ENCODE data around the gene ERFE.

DNA sequence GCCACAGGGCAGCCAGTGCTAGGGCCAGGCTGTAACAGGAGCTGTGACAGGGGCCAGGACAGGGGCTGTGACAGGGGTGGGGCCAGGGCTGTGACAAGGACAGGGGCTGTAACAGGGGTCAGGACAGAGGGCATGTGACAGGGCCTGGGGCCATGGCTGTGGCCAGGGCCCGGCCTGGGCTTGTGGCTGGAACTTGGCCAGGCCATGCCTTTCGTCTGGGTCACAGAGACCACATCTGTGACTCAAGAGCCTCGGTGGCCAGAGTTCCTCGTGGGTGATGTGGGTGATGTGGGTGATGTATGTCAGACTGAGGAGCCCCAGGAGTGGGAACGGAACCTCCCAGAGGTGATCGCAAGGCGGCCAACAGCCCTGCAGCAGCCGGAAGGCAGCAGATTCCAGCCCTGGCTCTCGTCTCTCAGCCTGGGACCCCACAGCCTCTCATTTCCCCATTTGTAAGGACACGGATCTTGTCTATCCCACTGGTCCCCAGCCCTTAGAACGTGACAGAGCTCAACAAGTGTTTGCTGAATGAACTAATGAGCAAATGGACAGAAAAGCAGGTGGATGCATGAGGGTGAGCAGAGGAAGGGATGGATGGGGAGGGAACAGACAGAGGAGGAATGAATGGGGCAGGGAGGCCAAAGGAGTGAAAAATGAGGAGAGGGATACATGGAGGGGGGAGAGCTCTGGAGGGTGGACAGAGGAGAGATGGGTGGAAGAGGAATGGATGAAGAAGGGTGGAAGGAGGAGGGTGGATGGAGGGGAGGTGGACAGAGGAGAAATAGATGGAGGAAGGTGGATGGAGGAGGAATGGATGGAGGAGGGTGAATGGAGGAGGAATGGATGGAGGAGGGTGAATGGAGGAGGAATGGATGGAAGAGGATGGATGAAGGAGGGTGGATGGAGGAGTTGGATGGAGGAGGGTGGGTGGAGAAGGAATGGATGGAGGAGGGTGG, 41.3 kb upstream of the ERFE start:
- TF ChIP-seq POLR2A (IDR thresholded peaks at IDR 0.05; ENCODE audit: low read length) (no peak), GATA1 (IDR thresholded peaks at IDR 0.05; ENCODE audit: low read depth, low read length) (no peak)
